Panc1 (cell line): ENCODE results near the gene PIGL. TPM values are rescaled to one million over a fixed set of nuclear protein-coding genes. Genes with fewer than 3 reads are reported as not detected.

Source experiments
- ATAC-seq: fragments of 200-7000 bp; cut with Tn5 transposase; 2 replicates; pipeline ENCODE4 v1.9.1; 2020; ENCODE audit warnings: mild to moderate bottlenecking, moderate library complexity
- Bru-seq: library from RNA; stranded (reverse); fragments of 400-500 nt; gene quantifications from one replicate; lab custom pipeline; 2021; lab: Mats Ljungman, UMichigan
- BruChase-seq, 2 experiments: library from RNA; stranded (reverse); fragments of 400-500 nt; gene quantifications; one replicate each; lab custom pipeline; 2021; lab: Mats Ljungman, UMichigan
- BruUV-seq: library from RNA; stranded (reverse); fragments of 400-500 nt; replicated peaks from 2 replicates; lab custom pipeline; 2021; lab: Mats Ljungman, UMichigan
- CTCF ChIA-PET: fragments of 300-600 bp; sonication (Branson Sonifier 250); formaldehyde crosslinking; loops from one replicate; lab custom pipeline; 2022; ENCODE audit warnings: antibody characterized with exemption; lab: Charles Lee
- POLR2A ChIA-PET: fragments of 300-600 bp; sonication (Branson Sonifier 250); formaldehyde crosslinking; loops from one replicate; lab custom pipeline; 2022; ENCODE audit warnings: antibody characterized with exemption; lab: Charles Lee
- DNase-seq: peaks from one replicate; pipeline ENCODE4 v3.0.0-alpha.2; 2010; ENCODE audit warnings: low read depth, low spot score
- H3K27ac ChIP-seq: 2 replicates; pipeline ENCODE4 v1.5.1; 2011; ENCODE audit warnings: mild to moderate bottlenecking, low read length, inconsistent platforms
- H3K27me3 ChIP-seq: fragments of 200-500 bp; sonication (Bioruptor generic); 2 replicates; pipeline ENCODE4 v1.6.0; 2014; ENCODE audit warnings: low read length, inconsistent platforms; ENCODE audit not compliant: control insufficient read depth, insufficient read depth
- H3K36me3 ChIP-seq: fragments of 200-500 bp; sonication (Bioruptor generic); 2 replicates; pipeline ENCODE4 v1.5.1; 2014; ENCODE audit warnings: inconsistent platforms, mild to moderate bottlenecking, low read length, moderate library complexity; ENCODE audit not compliant: control insufficient read depth, insufficient read depth
- H3K4me1 ChIP-seq: 2 replicates; pipeline ENCODE4 v1.5.1; 2011; ENCODE audit warnings: inconsistent platforms, mild to moderate bottlenecking, low read length, moderate library complexity; ENCODE audit not compliant: control insufficient read depth, insufficient read depth
- H3K4me3 ChIP-seq, 2 experiments: 2 replicates each; pipeline ENCODE4 v1.5.1; 2011 to 2012; ENCODE audit warnings: low read depth in 2 of 2, low read length in 2 of 2, mild to moderate bottlenecking in 2 of 2, inconsistent platforms in 1 of 2, moderate library complexity in 1 of 2
- H3K9me3 ChIP-seq: fragments of 200-500 bp; sonication (Bioruptor generic); 2 replicates; pipeline ENCODE4 v1.5.1; 2014; ENCODE audit warnings: low read depth, mild to moderate bottlenecking, inconsistent platforms, low read length, moderate library complexity; ENCODE audit not compliant: control insufficient read depth, insufficient read depth
- POLR2AphosphoS5 ChIP-seq: IDR thresholded peaks from 2 replicates; pipeline ENCODE4 v1.6.1; 2012; ENCODE audit warnings: mild to moderate bottlenecking, low read depth, low read length, moderate library complexity
- SIN3A ChIP-seq: IDR thresholded peaks from 2 replicates; pipeline ENCODE4 v1.6.1; 2012; ENCODE audit warnings: low read depth, mild to moderate bottlenecking, low read length, moderate library complexity, borderline replicate concordance; ENCODE audit not compliant: insufficient read depth
- TCF7L2 ChIP-seq: IDR thresholded peaks from 2 replicates; pipeline ENCODE4 v1.6.1; 2011; ENCODE audit warnings: mild to moderate bottlenecking, low read depth, low read length, inconsistent platforms
- in situ Hi-C: cut with HindIII; loops from 2 replicates; pipeline ENCODE4 v1.10.0; 2016; ENCODE audit warnings: low sequenced_read_pairs, low pct_unique_long_range_greater_than_20kb
- intact Hi-C: fragments of 100-400 bp; cut with micrococcal nuclease; formaldehyde crosslinking; loops from one replicate; pipeline ENCODE4 v1.10.0; 2022; ENCODE audit not compliant: unreplicated experiment
- long read RNA-seq: library from polyadenylated mRNA; unstranded; transcript quantifications from one replicate; pipeline ENCODE4 v2.0.0, GENCODE V29; 2021; ENCODE audit not compliant: unreplicated experiment
- polyA plus RNA-seq: library from polyadenylated mRNA; unstranded; fragments of >200 nt; gene quantifications from one replicate; pipeline ENCODE4 v1.2.1, GENCODE V29; 2012; ENCODE audit warnings: missing spikeins; ENCODE audit not compliant: insufficient read length
- total RNA-seq: library from RNA; stranded (reverse); gene quantifications from one replicate; pipeline ENCODE4 v1.2.1, GENCODE V29; 2021; ENCODE audit not compliant: unreplicated experiment
- TF ChIP-seq, protein P1 (sequence below), 2 experiments: IDR thresholded peaks; 2 replicates each; pipeline ENCODE4 v1.6.1; 2011 to 2012; ENCODE audit warnings: low read depth in 2 of 2, control low read depth in 1 of 2, low read length in 1 of 2, mild to moderate bottlenecking in 1 of 2, moderate library complexity in 1 of 2; ENCODE audit not compliant: insufficient read depth in 1 of 2
- TF ChIP-seq, protein P2 (sequence below): fragments of 450-650 bp; IDR thresholded peaks from 2 replicates; pipeline ENCODE4 v1.5.1; 2017; ENCODE audit warnings: mild to moderate bottlenecking

The PIGL gene
- total RNA-seq, result 14.8 TPM
- 8.3 TPM for polyA plus RNA-seq
- percentile 54 among the genes with signal in this experiment for Bru-seq, nascent RNA
- BruChase-seq, experiment 1, labeled RNA remaining after a 2-hour chase, result percentile 55 among the genes with signal in this experiment
- BruChase-seq, experiment 2, labeled RNA remaining after a 6-hour chase, result percentile 58 among the genes with signal in this experiment
- long read RNA-seq, partial matches to known transcripts, result 1 of 13 reads
- long read RNA-seq, other reads (novel, unspliced or antisense), result 7 of 13 reads

DNA sequence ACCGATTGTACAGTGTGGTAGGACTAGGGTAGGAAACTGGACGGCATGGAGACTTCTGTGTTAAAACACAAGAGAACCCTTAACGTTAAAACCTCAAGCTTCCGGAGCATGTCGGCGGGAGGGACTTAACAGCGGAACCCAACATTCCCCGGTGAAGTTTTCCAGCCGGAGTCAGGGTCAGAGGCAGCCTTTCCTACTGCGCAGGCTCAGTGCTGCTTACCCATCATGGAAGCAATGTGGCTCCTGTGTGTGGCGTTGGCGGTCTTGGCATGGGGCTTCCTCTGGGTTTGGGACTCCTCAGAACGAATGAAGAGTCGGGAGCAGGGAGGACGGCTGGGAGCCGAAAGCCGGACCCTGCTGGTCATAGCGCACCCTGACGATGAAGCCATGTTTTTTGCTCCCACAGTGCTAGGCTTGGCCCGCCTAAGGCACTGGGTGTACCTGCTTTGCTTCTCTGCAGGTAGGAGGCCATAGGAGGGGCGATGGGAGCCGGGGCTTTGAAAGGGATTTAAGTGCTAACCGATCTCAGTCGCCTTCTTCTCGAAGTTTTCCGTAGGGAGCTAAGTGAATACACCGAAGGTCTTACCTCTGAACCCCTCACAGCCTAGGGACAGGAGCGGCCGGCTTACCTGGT, at the start of gene PIGL:
PIGL (plus strand) TSS at position 209 of the 634 bp plus-strand sequence; CDS start at position 226, 17 bp downstream.
- ATAC-seq, result peak; percentile 76
- peak; percentile 97 for TF ChIP-seq POLR2AphosphoS5
- peak; percentile 52; the same call in 1 of the 2 replicates for TF ChIP-seq SIN3A
- TF ChIP-seq TCF7L2, result no peak
- H3K4me3 ChIP-seq, result peak within 1 kb of the TSS; percentile 76 to 93
- no peaks in the 10 kb centered on the region for H3K9me3 ChIP-seq
- ChIA-PET CTCF (interaction anchor here (0.7 kb wide), 1 partner anchor 193 kb away, joined by 3 read pairs; no protein-coding TSS in a partner anchor), POLR2A (interaction anchor here (0.6 to 0.9 kb wide), 2 partner anchors 68 to 72 kb away, joined by 3 read pairs; no protein-coding TSS in a partner anchor)
- peaks cover 6% of the 10 kb centered on the region for H3K4me1 ChIP-seq
- intact Hi-C loops (loop anchor here (10.0 kb wide), 1 partner anchor 78 kb away; no protein-coding TSS in a partner anchor), in situ Hi-C loops (no loop called here)
- peak; percentile 91 for DNase-seq
- no peaks in the 10 kb centered on the region for H3K27me3 ChIP-seq
- H3K27ac ChIP-seq, result peak within 1 kb of the TSS; percentile 83
- H3K36me3 ChIP-seq, result peaks cover 10% of the 10 kb centered on the region
- TSS peak; percentile 91 for BruUV-seq

DNA sequence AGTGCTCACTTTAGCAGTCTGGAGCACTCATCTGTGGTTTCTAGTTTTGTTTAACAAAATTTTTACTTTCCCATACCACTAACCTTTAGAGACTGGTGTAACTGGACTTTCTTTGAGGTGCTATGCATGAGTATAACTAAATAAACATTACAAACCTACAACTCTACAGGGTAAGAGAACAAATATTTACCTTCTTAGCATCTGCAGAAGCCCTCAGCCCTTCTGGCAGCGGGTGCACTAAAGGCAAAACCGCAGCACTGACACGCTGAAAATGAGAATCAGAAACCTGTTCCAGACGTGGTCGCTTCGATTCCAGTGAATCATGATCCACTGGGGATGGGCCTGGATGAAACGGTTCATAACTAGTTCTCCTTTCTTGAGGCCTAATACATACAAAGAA, 45.4 kb upstream of the PIGL start:
- BruUV-seq, result no TSS peak
- Histone ChIP-seq H3K27ac (no peak overlapping the region), H3K9me3 (no peaks in the 10 kb centered on the region), H3K36me3 (no peaks in the 10 kb centered on the region), H3K27me3 (no peaks in the 10 kb centered on the region), H3K4me1 (peaks cover 6% of the 10 kb centered on the region), H3K4me3 (peak overlapping the region in 1 of 2 experiments; percentile 6; a peak in 1 of 4 replicates)
- ChIA-PET CTCF (no interaction called here), POLR2A (no interaction called here)
- in situ Hi-C loops, result no loop called here
- DNase-seq (peak; percentile 39), ATAC-seq (peak; percentile 88)
- TF ChIP-seq, protein P1, sequence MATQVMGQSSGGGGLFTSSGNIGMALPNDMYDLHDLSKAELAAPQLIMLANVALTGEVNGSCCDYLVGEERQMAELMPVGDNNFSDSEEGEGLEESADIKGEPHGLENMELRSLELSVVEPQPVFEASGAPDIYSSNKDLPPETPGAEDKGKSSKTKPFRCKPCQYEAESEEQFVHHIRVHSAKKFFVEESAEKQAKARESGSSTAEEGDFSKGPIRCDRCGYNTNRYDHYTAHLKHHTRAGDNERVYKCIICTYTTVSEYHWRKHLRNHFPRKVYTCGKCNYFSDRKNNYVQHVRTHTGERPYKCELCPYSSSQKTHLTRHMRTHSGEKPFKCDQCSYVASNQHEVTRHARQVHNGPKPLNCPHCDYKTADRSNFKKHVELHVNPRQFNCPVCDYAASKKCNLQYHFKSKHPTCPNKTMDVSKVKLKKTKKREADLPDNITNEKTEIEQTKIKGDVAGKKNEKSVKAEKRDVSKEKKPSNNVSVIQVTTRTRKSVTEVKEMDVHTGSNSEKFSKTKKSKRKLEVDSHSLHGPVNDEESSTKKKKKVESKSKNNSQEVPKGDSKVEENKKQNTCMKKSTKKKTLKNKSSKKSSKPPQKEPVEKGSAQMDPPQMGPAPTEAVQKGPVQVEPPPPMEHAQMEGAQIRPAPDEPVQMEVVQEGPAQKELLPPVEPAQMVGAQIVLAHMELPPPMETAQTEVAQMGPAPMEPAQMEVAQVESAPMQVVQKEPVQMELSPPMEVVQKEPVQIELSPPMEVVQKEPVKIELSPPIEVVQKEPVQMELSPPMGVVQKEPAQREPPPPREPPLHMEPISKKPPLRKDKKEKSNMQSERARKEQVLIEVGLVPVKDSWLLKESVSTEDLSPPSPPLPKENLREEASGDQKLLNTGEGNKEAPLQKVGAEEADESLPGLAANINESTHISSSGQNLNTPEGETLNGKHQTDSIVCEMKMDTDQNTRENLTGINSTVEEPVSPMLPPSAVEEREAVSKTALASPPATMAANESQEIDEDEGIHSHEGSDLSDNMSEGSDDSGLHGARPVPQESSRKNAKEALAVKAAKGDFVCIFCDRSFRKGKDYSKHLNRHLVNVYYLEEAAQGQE (IDR thresholded peaks at IDR 0.05; ENCODE audit: insufficient read depth in 1 of 2, low read depth in 2 of 2, low read length in 1 of 2), result no peak
- TF ChIP-seq POLR2AphosphoS5 (no peak), SIN3A (no peak), TCF7L2 (peak; percentile 62; the same call in 1 of the 2 replicates)
- TF ChIP-seq, protein P2, sequence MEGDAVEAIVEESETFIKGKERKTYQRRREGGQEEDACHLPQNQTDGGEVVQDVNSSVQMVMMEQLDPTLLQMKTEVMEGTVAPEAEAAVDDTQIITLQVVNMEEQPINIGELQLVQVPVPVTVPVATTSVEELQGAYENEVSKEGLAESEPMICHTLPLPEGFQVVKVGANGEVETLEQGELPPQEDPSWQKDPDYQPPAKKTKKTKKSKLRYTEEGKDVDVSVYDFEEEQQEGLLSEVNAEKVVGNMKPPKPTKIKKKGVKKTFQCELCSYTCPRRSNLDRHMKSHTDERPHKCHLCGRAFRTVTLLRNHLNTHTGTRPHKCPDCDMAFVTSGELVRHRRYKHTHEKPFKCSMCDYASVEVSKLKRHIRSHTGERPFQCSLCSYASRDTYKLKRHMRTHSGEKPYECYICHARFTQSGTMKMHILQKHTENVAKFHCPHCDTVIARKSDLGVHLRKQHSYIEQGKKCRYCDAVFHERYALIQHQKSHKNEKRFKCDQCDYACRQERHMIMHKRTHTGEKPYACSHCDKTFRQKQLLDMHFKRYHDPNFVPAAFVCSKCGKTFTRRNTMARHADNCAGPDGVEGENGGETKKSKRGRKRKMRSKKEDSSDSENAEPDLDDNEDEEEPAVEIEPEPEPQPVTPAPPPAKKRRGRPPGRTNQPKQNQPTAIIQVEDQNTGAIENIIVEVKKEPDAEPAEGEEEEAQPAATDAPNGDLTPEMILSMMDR, result no peak
- intact Hi-C loops, result no loop called here
